HepG2 (cell line): ENCODE measurements around the gene ZFP36L2. TPM values are rescaled to one million over a fixed set of nuclear protein-coding genes. Genes with fewer than 3 reads are reported as not detected.

Source experiments
- CBX2 ChIP-seq, 2 experiments: fragments of 200-600 bp in 1 of 2; sonication (generic); formaldehyde crosslinking in 1 of 2; IDR thresholded peaks; 2 replicates each; pipeline versions ENCODE4 v1.7.0 to v1.8.1; 2018 to 2022; ENCODE audit warnings: low read depth in 2 of 2, low read length in 1 of 2, mild to moderate bottlenecking in 1 of 2, missing genetic modification reagents in 1 of 2
- ERF ChIP-seq: IDR thresholded peaks from 2 replicates; pipeline ENCODE4 v1.6.1; 2018; ENCODE audit warnings: missing biosample characterization, missing genetic modification reagents
- GTF2F1 ChIP-seq: fragments of 150-350 bp; IDR thresholded peaks from 2 replicates; pipeline ENCODE4 v1.6.1; 2014; ENCODE audit warnings: low read length
- HNRNPL ChIP-seq: fragments of 200-400 bp; formaldehyde crosslinking; IDR thresholded peaks from 2 replicates; pipeline ENCODE4 v1.6.1; 2017; ENCODE audit warnings: mild to moderate bottlenecking, low read depth, low read length
- IRF2 ChIP-seq: IDR thresholded peaks from 2 replicates; pipeline ENCODE4 v1.6.1; 2018; ENCODE audit warnings: missing genetic modification reagents, missing compliant biosample characterization
- MTA3 ChIP-seq: sonication (generic); formaldehyde crosslinking; IDR thresholded peaks from 2 replicates; pipeline ENCODE4 v1.4.0; 2020; ENCODE audit warnings: missing genetic modification reagents
- NKX3-1 ChIP-seq: sonication (generic); formaldehyde crosslinking; IDR thresholded peaks from 2 replicates; pipeline ENCODE4 v1.5.0; 2020; ENCODE audit warnings: missing genetic modification reagents
- NPAS2 ChIP-seq: sonication (generic); formaldehyde crosslinking; IDR thresholded peaks from 2 replicates; pipeline ENCODE4 v1.8.0; 2022; ENCODE audit warnings: mild to moderate bottlenecking, missing genetic modification reagents, borderline replicate concordance
- PAF1 ChIP-seq: IDR thresholded peaks from 2 replicates; pipeline ENCODE4 v1.6.1; 2016; ENCODE audit warnings: missing genetic modification reagents, missing compliant biosample characterization
- PBX2 ChIP-seq: IDR thresholded peaks from 2 replicates; pipeline ENCODE4 v1.6.1; 2016; ENCODE audit warnings: control low read depth
- PHF20 ChIP-seq: sonication (generic); formaldehyde crosslinking; IDR thresholded peaks from 2 replicates; pipeline ENCODE4 v1.5.0; 2020; ENCODE audit warnings: mild to moderate bottlenecking, missing genetic modification reagents
- SMYD3 ChIP-seq: sonication (generic); formaldehyde crosslinking; IDR thresholded peaks from 2 replicates; pipeline ENCODE4 v1.8.1; 2023; ENCODE audit warnings: mild to moderate bottlenecking, missing genetic modification reagents
- SNAI1 ChIP-seq: sonication (generic); formaldehyde crosslinking; IDR thresholded peaks from 2 replicates; pipeline ENCODE4 v1.5.0; 2020; ENCODE audit warnings: mild to moderate bottlenecking, missing genetic modification reagents, borderline replicate concordance
- SRSF9 ChIP-seq: fragments of 200-400 bp; formaldehyde crosslinking; IDR thresholded peaks from 2 replicates; pipeline ENCODE4 v1.6.1; 2018; ENCODE audit warnings: borderline replicate concordance, mild to moderate bottlenecking, low read depth, low read length; ENCODE audit not compliant: insufficient read depth, poor library complexity, severe bottlenecking
- TARDBP ChIP-seq: sonication (generic); formaldehyde crosslinking; IDR thresholded peaks from 2 replicates; pipeline ENCODE4 v1.8.0; 2022; ENCODE audit warnings: mild to moderate bottlenecking, missing genetic modification reagents
- UBTF ChIP-seq: sonication (generic); formaldehyde crosslinking; IDR thresholded peaks from 2 replicates; pipeline ENCODE4 v1.4.0; 2020; ENCODE audit warnings: mild to moderate bottlenecking, missing genetic modification reagents
- XRCC5 ChIP-seq: fragments of 200-400 bp; formaldehyde crosslinking; optimal IDR thresholded peaks from 2 replicates; pipeline ENCODE3; 2017; ENCODE audit warnings: mild to moderate bottlenecking, low read length
- ZBTB1 ChIP-seq: sonication (generic); formaldehyde crosslinking; IDR thresholded peaks from 2 replicates; pipeline ENCODE4 v1.4.0; 2020; ENCODE audit warnings: missing genetic modification reagents, borderline replicate concordance
- ZFP36 ChIP-seq: fragments of 150-350 bp; IDR thresholded peaks from 2 replicates; pipeline ENCODE4 v1.6.1; 2018; ENCODE audit warnings: borderline replicate concordance, low read length, low read depth; ENCODE audit not compliant: partially characterized antibody
- ZFP62 ChIP-seq: sonication (generic); formaldehyde crosslinking; IDR thresholded peaks from 2 replicates; pipeline ENCODE4 v1.4.0; 2020; ENCODE audit warnings: missing genetic modification reagents
- ZFP82 ChIP-seq: sonication (generic); formaldehyde crosslinking; IDR thresholded peaks from 2 replicates; pipeline ENCODE4 v1.5.1; 2020; ENCODE audit warnings: mild to moderate bottlenecking, missing genetic modification reagents, borderline replicate concordance
- ZKSCAN1 ChIP-seq: fragments of 150-350 bp; IDR thresholded peaks from 2 replicates; pipeline ENCODE4 v1.6.1; 2014; ENCODE audit warnings: low read length
- ZNF513 ChIP-seq: sonication (generic); formaldehyde crosslinking; conservative IDR thresholded peaks from 2 replicates; pipeline ENCODE4 v1.5.0; 2020; ENCODE audit warnings: missing genetic modification reagents
- ZNF672 ChIP-seq: sonication (generic); formaldehyde crosslinking; IDR thresholded peaks from 2 replicates; pipeline ENCODE4 v1.8.1; 2022; ENCODE audit warnings: missing genetic modification reagents
- ZNF766 ChIP-seq: sonication (generic); formaldehyde crosslinking; IDR thresholded peaks from 2 replicates; pipeline ENCODE4 v1.5.0; 2020; ENCODE audit warnings: missing genetic modification reagents, borderline replicate concordance
- ZNF768 ChIP-seq: sonication (generic); formaldehyde crosslinking; IDR thresholded peaks from 2 replicates; pipeline ENCODE4 v1.4.0; 2020; ENCODE audit warnings: missing genetic modification reagents
- ZNF784 ChIP-seq: sonication (generic); formaldehyde crosslinking; IDR thresholded peaks from 2 replicates; pipeline ENCODE4 v1.5.1; 2020; ENCODE audit warnings: missing genetic modification reagents, mild to moderate bottlenecking, borderline replicate concordance
- ZSCAN31 ChIP-seq: sonication (generic); formaldehyde crosslinking; IDR thresholded peaks from 2 replicates; pipeline ENCODE4 v1.5.0; 2020; ENCODE audit warnings: low read depth, mild to moderate bottlenecking, missing genetic modification reagents
- polyA plus RNA-seq, 8 experiments: library from polyadenylated mRNA; depleted of rRNA in 3 of 8; stranded (reverse) in 7 of 8; unstranded in 1 of 8; fragments of >200 nt; fragmentation: Illumina TruSeq in 4 of 8; extraction: Trizol in 4 of 8; gene quantifications; 2 replicates each; pipeline versions ENCODE4 v1.2.1 to v1.2.3, GENCODE V29; 2011 to 2016; ENCODE audit warnings: low read depth in 4 of 8, missing spikeins in 1 of 8, mixed read lengths in 1 of 8; ENCODE audit not compliant: insufficient read depth in 1 of 8
- total RNA-seq, 5 experiments: library from RNA; depleted of rRNA; stranded (reverse); fragments of >200 nt; fragmentation: Illumina TruSeq; extraction: Trizol; gene quantifications; 2 replicates each; pipeline ENCODE4 v1.2.3, GENCODE V29; 2016; ENCODE audit warnings: low read depth in 1 of 5

Gene ZFP36L2
- total and polyA plus RNA-seq, 2 of the 13 experiments (the other 11 are each of a cell fraction or from before 2014, with no cell fraction given) = 11.2 to 21.8 TPM

- TF ChIP-seq IRF2 (CRISPR knock-in tag) = peak; percentile 82
- TF ChIP-seq ZFP62 (CRISPR knock-in tag) = no peak
- TF ChIP-seq ZNF672 = no peak
- TF ChIP-seq PAF1 (CRISPR knock-in tag) = peak; percentile 93
- peak; percentile 90 for TF ChIP-seq HNRNPL
- TF ChIP-seq PHF20 (CRISPR knock-in tag) = no peak
- peak; percentile 39; the same call in 1 of the 2 replicates for TF ChIP-seq PBX2 (CRISPR knock-in tag)
- TF ChIP-seq ZFP82 = no peak
- no peak for TF ChIP-seq SRSF9
- TF ChIP-seq ZBTB1 (CRISPR knock-in tag) = no peak
- TF ChIP-seq GTF2F1 = no peak
- no peak for TF ChIP-seq NPAS2 (CRISPR knock-in tag)
- TF ChIP-seq SNAI1 (CRISPR knock-in tag) = no peak
- peak; percentile 71; the same call in 1 of the 2 replicates for TF ChIP-seq TARDBP (CRISPR knock-in tag)
- no peak for TF ChIP-seq SMYD3 (CRISPR knock-in tag)
- no peak for TF ChIP-seq ZNF766 (CRISPR knock-in tag)
- no peak for TF ChIP-seq ZSCAN31 (CRISPR knock-in tag)
- peak; percentile 91 for TF ChIP-seq UBTF (CRISPR knock-in tag)
- TF ChIP-seq ZFP36 = no peak
- TF ChIP-seq NKX3-1 (CRISPR knock-in tag) = no peak
- no peak for TF ChIP-seq ERF
- no peak for TF ChIP-seq CBX2 (IDR thresholded peaks at IDR 0.05; ENCODE audit: low read depth, low read length)
- no peak for TF ChIP-seq CBX2 (CRISPR knock-in tag; IDR thresholded peaks at IDR 0.05; ENCODE audit: low read depth)
- TF ChIP-seq XRCC5 = peak; percentile 90
- no peak for TF ChIP-seq ZNF784 (CRISPR knock-in tag)
- TF ChIP-seq ZNF768 (CRISPR knock-in tag) = peak; percentile 71; the same call in 1 of the 2 replicates
- TF ChIP-seq MTA3 (CRISPR knock-in tag) = no peak
- TF ChIP-seq ZKSCAN1 = no peak
- TF ChIP-seq ZNF513 (CRISPR knock-in tag) = no peak
Measured at GRCh38 chr2:43224131-43224570, 2.3 kb downstream of the ZFP36L2 start (continued).
